GM15510 (cell line): Measurements from ENCODE around the gene IL36B.

Experiments used
- POLR2A ChIP-seq: IDR thresholded peaks from 3 replicates; pipeline ENCODE4 v1.6.1; 2011; ENCODE audit warnings: borderline replicate concordance; ENCODE audit not compliant: insufficient read length; ENCODE audit errors: extremely low read depth

Gene IL36B

DNA sequence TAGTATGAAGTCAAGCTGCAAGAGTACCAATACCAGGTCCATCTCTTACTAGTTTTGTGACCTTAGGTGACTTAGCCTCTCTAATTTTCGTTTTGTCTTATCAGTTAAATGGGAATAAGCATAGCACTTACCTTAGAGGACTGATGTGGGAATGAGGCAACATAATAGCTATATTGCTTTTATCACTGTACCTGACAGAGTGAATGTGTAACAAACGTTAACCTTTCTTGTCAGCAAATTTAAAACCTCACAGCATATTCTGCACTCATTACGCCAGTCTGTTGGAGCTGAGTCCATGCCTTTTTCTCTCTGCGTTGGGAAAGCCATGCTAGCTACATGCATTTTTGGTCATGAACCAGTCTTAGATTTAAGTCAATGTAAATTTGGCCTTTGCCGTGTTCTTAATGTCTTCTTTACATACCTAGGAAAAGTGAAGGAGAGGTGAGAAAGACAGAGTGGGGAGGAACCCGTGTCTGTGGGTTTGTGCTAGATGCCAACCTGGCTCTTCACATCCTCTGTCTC is at the start of gene IL36B:
Gene IL36B, minus strand, starts transcription at position 472 of the 522 bp plus-strand sequence.
- TF ChIP-seq POLR2A: no peak

DNA sequence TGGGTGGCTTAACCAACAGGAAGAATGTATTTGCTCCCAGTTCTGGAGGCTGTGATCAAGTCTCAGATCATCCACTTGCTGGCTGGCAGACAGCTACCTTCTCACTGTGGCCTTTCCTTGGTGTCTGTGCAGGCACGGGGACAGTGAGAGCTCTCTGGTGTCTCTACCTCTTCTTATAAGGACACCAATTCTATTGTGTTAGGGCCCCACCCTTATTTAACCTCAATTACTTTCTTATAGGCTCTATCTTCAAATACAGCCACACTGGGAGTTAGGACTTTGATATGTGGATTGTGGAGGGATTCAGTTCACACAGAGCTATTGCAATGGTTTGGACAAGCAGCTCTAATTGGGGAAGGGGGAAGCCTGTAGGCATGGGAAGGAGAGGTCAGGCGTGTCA is 49.5 kb upstream of the IL36B start:
- TF ChIP-seq POLR2A: no peak

GRCh38 chr2:113098532-113098931 is 45.9 kb upstream of the IL36B start:
- no peak for TF ChIP-seq POLR2A

DNA sequence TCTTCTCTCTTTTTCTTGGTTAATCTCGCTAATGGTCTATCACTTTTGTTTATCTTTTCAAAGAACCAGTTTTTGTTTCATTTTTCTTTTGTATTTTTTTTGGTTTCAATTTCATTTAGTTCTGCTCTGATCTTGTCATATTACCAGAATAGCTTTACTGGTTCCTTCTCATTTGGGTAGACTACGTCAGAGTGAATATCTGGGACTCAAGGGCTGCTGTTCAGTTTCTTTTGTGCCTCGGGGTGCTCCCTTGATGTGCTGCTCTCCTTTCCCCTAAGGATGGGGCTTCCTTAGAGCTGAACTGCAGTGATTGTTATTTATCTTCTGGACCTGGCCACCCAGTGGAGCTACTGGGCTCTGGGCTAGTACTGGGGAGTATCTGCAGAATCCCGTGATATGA is 45.4 kb upstream of the IL36B start:
- no peak for TF ChIP-seq POLR2A

GRCh38 chr2:113093613-113093977 is 40.9 kb upstream of the IL36B start:
- TF ChIP-seq POLR2A: no peak

DNA sequence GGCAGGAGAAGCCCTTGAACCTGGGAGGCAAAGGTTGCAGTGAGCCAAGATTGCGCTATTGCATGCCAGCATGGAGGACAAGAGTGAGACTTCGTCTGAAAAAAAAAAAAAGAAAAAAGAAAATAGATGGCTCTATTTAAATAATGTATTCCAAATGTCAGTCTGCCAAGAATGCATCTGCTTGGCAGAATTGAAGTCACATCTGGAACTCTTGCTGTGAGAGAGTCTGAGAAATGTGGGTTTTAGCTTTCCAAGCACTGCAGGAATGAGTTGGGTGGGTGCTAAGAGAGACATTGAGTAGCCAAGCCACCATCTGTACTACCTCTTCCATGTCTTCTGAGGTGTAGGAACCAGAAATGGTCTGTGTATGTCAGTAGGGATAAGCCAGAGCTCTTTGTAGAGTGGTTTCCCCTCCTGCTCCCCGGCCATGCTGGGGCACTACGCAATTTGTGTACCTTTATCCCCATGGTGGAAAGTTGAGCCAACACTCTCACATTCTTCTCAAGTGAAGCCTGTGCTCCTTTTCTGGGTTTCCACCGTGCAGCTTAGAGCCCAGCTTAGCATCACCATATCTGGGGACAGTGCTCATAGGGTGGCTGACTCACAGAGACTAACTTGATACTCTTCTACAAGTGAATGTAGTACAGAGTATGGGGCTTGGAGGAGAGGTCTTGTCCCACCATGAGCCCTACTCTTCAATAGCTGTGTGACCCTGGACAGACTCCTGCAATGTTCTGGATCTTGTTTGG is 40.4 kb upstream of the IL36B start:
- TF ChIP-seq POLR2A: no peak

- no peak for TF ChIP-seq POLR2A
Measured at GRCh38 chr2:113091231-113091896, 38.7 kb upstream of the IL36B start.

- no peak for TF ChIP-seq POLR2A
Measured at GRCh38 chr2:113089916-113090315, 37.2 kb upstream of the IL36B start.

DNA sequence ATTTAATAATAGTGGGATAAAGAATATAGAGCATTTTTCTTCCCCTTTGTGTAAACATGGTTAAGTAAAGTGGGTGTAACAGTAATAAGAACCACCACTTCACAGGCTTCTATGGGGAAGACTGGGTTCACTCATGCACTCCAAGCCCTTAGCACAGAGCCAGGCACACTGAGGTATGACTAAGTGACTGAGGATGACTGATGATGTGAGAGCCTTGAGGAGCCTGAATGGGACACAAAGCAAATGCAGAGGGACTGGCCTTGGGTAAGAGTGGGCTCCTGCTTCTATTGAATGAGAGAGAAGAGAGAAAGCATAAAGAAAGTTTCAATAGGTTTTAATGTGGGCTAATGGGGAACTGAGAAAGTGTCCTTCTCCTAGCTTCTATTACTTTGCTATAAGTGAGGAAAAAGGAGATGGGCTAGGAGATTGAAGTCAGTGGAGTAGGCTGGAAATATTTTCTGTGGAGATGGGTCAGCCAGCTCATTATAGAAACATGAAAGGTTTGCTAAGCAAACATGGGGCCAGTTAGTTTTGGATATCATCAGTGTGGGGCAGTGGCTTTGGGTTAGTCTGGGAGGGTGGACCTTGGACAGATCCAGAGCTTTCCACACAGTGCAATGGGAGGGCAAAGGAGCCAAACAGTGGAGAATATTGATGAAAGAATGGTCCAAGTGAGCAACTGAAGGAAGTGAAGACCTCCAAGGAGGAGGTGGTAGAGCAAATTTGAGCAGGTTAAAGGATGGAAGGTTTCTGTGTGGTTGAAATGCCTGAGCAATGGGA is 35.7 kb upstream of the IL36B start:
- TF ChIP-seq POLR2A: no peak

- TF ChIP-seq POLR2A: no peak
Measured at GRCh38 chr2:113085542-113085941, 32.9 kb upstream of the IL36B start.

- TF ChIP-seq POLR2A: no peak
Measured at GRCh38 chr2:113084249-113085000, 31.8 kb upstream of the IL36B start.

DNA sequence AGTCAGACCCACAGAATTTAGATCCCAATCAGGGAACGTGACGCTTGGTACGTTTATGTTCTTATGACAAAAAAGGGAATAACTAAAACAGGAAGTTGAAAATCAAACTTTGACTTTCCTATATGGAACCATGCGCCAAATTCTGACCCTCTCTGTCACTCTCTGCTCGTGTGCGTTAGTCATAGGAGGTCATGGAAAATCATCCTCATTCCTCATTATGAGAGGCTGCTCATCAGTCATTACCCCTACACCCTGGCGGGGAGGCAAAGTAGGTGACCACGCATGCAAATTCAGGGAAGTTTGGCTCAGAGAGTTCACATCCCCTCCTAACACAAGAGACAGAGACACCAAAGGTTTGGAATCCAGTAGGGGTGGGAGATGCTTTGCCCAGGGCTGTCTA is 30.6 kb upstream of the IL36B start:
- no peak for TF ChIP-seq POLR2A

DNA sequence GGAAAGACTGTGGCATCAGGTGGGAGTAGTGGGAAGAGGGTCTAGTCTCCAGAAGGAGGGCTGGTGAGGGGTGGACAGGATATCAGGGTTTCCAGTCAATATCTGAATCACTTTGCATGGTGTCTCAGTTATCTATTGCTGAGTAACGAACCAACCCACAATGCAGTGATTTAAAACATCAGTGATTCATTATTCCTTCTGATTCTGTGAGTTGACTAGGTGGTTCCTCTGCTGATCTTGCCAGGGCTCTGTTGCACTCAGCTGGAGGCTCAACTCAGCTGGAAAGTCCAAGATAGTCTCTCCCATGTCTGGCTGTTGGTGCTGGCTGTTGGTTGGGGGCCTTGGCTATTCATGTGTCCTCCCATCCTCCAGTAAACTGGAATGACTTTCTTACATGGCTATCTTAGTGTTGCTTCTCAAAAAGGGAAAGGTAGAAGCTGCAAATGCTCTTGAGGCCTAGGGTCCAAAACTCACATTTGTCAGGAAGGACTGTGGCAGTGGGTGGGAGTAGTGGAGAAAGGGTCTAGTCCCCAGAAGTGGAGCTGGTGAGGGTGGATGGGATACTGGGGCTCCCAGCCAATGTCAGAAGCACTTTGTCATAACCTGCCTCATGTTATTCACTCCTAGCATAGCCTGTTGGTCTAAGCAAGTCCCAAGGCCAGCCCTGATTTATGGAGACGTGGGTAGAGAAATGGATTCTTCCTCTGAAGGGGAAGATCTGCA is 29.0 kb upstream of the IL36B start:
- no peak for TF ChIP-seq POLR2A

GRCh38 chr2:113080134-113080533 is 27.5 kb upstream of the IL36B start:
- no peak for TF ChIP-seq POLR2A
